Lung (tissue), 12 donors: ENCODE data around the gene PRKAR1A. TPM values are rescaled to one million over a fixed set of nuclear protein-coding genes. Genes with fewer than 3 reads are reported as not detected.

ENCODE experiments used
- ATAC-seq: fragments of 200-7000 bp; cut with Tn5 transposase; one replicate; pipeline ENCODE4 v1.9.1; 2020; ENCODE audit warnings: moderate number of reproducible peaks; ENCODE audit not compliant: insufficient read depth, low FRiP score
- DNase-seq, 3 donors: peaks; one replicate each; pipeline ENCODE4 v3.0.0-alpha.2; 2013 to 2017
- H3K27ac ChIP-seq, 2 donors: one replicate each; pipeline ENCODE4 v1.5.1; 2013; ENCODE audit warnings: mild to moderate bottlenecking in 2 of 2, moderate library complexity in 2 of 2, control low read depth in 1 of 2, inconsistent platforms in 1 of 2, low read depth in 1 of 2, low read length in 1 of 2
- H3K27me3 ChIP-seq, 3 donors: one replicate each; pipeline ENCODE4 v1.5.1; 2013; ENCODE audit warnings: low read length in 2 of 3; ENCODE audit not compliant: control insufficient read depth in 3 of 3, insufficient read depth in 3 of 3
- H3K36me3 ChIP-seq, 4 donors: one replicate each; pipeline ENCODE4 v1.5.1; 2013; ENCODE audit warnings: low read length in 4 of 4, mild to moderate bottlenecking in 1 of 4, moderate library complexity in 1 of 4; ENCODE audit not compliant: control insufficient read depth in 4 of 4, insufficient read depth in 4 of 4
- H3K4me1 ChIP-seq, 5 donors: one replicate each; pipeline ENCODE4 v1.5.1; 2013; ENCODE audit warnings: low read length in 5 of 5, mild to moderate bottlenecking in 2 of 5, moderate library complexity in 1 of 5; ENCODE audit not compliant: control insufficient read depth in 5 of 5, insufficient read depth in 5 of 5
- H3K4me3 ChIP-seq: one replicate; pipeline ENCODE4 v1.5.1; 2013; ENCODE audit warnings: mild to moderate bottlenecking, control low read depth, moderate library complexity
- H3K9ac ChIP-seq, 2 donors: one replicate each; pipeline ENCODE4 v1.5.1; 2013; ENCODE audit warnings: low read length in 2 of 2, control low read depth in 1 of 2; ENCODE audit not compliant: insufficient read depth in 1 of 2
- H3K9me3 ChIP-seq, 4 donors: one replicate each; pipeline ENCODE4 v1.5.1; 2013; ENCODE audit warnings: low read length in 3 of 4, mild to moderate bottlenecking in 1 of 4, moderate library complexity in 1 of 4; ENCODE audit not compliant: control insufficient read depth in 4 of 4, insufficient read depth in 3 of 4
- CTCF ChIP-seq: IDR thresholded peaks from 2 replicates; pipeline ENCODE4 v1.5.1; 2012; ENCODE audit warnings: mild to moderate bottlenecking; ENCODE audit errors: control extremely low read depth, extremely low read depth
- WGBS, 2 donors: extraction: QIAGEN DNeasy Blood & Tissue Kit; methylation state at CpG; one replicate each; pipeline ENCODE4 v1.1.7; 2013; 5-methylcytosine and 5-hydroxymethylcytosine counted together
- polyA plus RNA-seq, 2 donors: library from polyadenylated mRNA; stranded (reverse); fragments of 200-250 nt; gene quantifications; one replicate each; pipeline ENCODE4 v1.2.1, GENCODE V29; 2013
- total RNA-seq, 2 donors: library from RNA; depleted of rRNA in 1 of 2; stranded (reverse); fragments of >200 nt in 1 of 2; gene quantifications; one replicate each; pipeline ENCODE4 v1.2.1, GENCODE V29; 2014 to 2021
- donor health status: control.
- donor health status: control.
- donor health status: Bipolar disorder and iron deficiency.
- donor health status: healthy.
- donor health status: DM: yes; HTN: yes; CAD: no.

The PRKAR1A gene
- total and polyA plus RNA-seq, 4 donors: 74.0 to 422 (median 265) TPM

DNA sequence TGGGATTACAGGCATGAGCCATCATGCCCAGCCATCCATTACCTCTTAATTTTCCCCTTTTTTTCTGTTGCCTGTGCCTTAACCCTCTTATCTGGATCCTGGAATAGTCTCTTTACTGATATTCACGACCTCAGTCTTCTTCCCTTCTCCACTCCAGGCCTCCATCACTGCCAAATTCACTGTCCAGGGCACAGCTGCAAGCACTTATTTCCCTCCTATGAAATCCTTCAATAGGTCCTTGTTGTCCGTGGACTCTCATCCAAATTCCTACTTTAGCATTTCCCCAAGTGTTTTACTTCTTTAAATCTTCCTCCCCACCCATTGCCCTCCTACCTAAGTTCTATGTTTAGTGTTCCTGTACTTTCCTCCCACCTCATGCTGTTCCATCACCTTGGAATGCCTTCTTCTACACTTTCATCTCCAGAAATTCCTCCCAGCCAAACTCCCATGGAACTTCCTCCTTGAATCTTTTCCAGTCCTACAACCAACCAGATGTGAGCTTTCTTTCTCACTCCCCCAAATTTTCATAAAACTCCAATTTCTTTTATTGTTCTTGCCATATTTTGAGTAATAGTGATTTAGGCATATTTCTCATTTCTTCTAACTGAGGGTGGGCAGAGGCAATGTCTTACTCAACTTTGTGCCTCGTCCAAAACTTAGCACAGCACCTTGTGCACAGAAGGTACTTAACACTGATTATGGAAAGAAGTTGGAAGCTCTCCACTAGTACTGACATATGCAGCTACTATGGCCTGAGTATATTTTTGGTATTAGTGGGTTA, 53.6 kb downstream of the PRKAR1A start:
- Histone ChIP-seq H3K36me3 (peaks cover 0 to 3% (median 0%) of the 10 kb centered on the region in 4 donors), H3K9me3 (no peaks in the 10 kb centered on the region), H3K4me1 (peaks cover 0 to 22% (median 1%) of the 10 kb centered on the region in 5 donors), H3K27me3 (no peaks in the 10 kb centered on the region), H3K4me3 (no peak overlapping the region), H3K9ac (no peak overlapping the region), H3K27ac (no peak overlapping the region)
- DNase-seq: peak in 2 of 3 donors; percentile 17 to 43
- TF ChIP-seq CTCF: no peak
- ATAC-seq: no peak
- 48 to 75% methylated on average over 3 of the region's 3 CpGs for WGBS, 2 donors

DNA sequence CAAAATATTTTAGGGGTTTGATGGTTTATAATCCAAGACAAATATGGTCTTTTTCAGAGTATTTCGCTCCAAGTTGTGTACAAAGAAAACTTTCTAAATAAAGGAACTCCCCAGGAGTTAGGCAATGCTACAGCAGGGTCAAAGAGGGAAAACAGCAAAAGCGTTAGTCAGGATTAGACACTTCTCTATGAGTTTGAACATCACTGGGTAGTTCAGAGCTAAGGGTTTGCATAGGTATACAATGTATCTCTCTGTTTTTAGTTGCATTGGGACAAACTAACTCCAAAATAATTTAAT, 54.2 kb downstream of the PRKAR1A start:
- H3K27ac ChIP-seq: no peak overlapping the region
- peaks cover 0 to 23% (median 1%) of the 10 kb centered on the region in 5 donors for H3K4me1 ChIP-seq
- no peaks in the 10 kb centered on the region for H3K9me3 ChIP-seq
- H3K9ac ChIP-seq: no peak overlapping the region
- H3K4me3 ChIP-seq: no peak overlapping the region
- no peak for ATAC-seq
- H3K27me3 ChIP-seq: no peaks in the 10 kb centered on the region
- no peak for TF ChIP-seq CTCF
- WGBS, 2 donors: 33 to 54% methylated on average over 2 of the region's 2 CpGs
- no peak for DNase-seq
- H3K36me3 ChIP-seq: peaks cover 0 to 3% (median 0%) of the 10 kb centered on the region in 4 donors

- peaks cover 0 to 23% (median under 1%) of the 10 kb centered on the region in 5 donors for H3K4me1 ChIP-seq
- ATAC-seq (no peak), DNase-seq (no peak)
- H3K9ac ChIP-seq: no peak overlapping the region
- no peaks in the 10 kb centered on the region for H3K9me3 ChIP-seq
- no peak overlapping the region for H3K4me3 ChIP-seq
- H3K27me3 ChIP-seq: no peaks in the 10 kb centered on the region
- no peak for TF ChIP-seq CTCF
- WGBS, 2 donors: 65 to 74% methylated on average over 3 of the region's 3 CpGs
- peaks cover 0 to 3% (median 0%) of the 10 kb centered on the region in 4 donors for H3K36me3 ChIP-seq
- H3K27ac ChIP-seq: peak overlapping the region in 1 of 2 donors; percentile 18
Observed at GRCh38 chr17:68567035-68567434, 54.8 kb downstream of the PRKAR1A start.
